PC-9 (cell line): ENCODE results near the gene KCNQ5. TPM values are rescaled to one million over a fixed set of nuclear protein-coding genes. Genes with fewer than 3 reads are reported as not detected.

ENCODE experiments used
- BruUV-seq: library from RNA; stranded (reverse); fragments of 400-500 nt; replicated peaks from 2 replicates; lab custom pipeline; 2021; lab: Mats Ljungman, UMichigan
- CTCF ChIA-PET: fragments of 300-600 bp; sonication (Branson Sonifier 250); formaldehyde crosslinking; loops from one replicate; lab custom pipeline; 2022; ENCODE audit warnings: antibody characterized with exemption; lab: Charles Lee
- POLR2A ChIA-PET: fragments of 300-600 bp; sonication (Branson Sonifier 250); formaldehyde crosslinking; loops from one replicate; lab custom pipeline; 2022; ENCODE audit warnings: antibody characterized with exemption; ENCODE audit not compliant: unreplicated experiment; lab: Charles Lee
- DNase-seq, 2 experiments: peaks; one replicate each; pipeline versions ENCODE4 v3.0.0 to v3.0.0-alpha.2; 2015 to 2022; ENCODE audit warnings: mixed read lengths in 1 of 2
- H2AFZ ChIP-seq: fragments of 200-600 bp; sonication (generic); 2 replicates; pipeline ENCODE4 v1.8.1; 2017; ENCODE audit warnings: antibody characterized with exemption
- H3F3A ChIP-seq: fragments of 200-600 bp; sonication (generic); 2 replicates; pipeline ENCODE4 v1.8.1; 2017; ENCODE audit warnings: antibody characterized with exemption, mild to moderate bottlenecking, low read depth; ENCODE audit not compliant: insufficient read depth
- H3K27ac ChIP-seq: fragments of 200-600 bp; sonication (generic); 2 replicates; pipeline ENCODE4 v1.6.1; 2016; ENCODE audit warnings: mixed run types
- H3K27me3 ChIP-seq: fragments of 200-600 bp; sonication (generic); 2 replicates; pipeline ENCODE4 v1.6.1; 2016; ENCODE audit warnings: low read depth, mixed run types; ENCODE audit not compliant: insufficient read depth
- H3K36me3 ChIP-seq: fragments of 200-600 bp; sonication (generic); 2 replicates; pipeline ENCODE4 v1.6.1; 2016; ENCODE audit warnings: low read depth, mixed run types
- H3K4me1 ChIP-seq: fragments of 200-600 bp; sonication (generic); replicated peaks from 2 replicates; pipeline ENCODE4 v1.6.1; 2016; ENCODE audit warnings: mixed run types; ENCODE audit not compliant: insufficient read depth
- H3K4me2 ChIP-seq: fragments of 200-600 bp; sonication (generic); 2 replicates; pipeline ENCODE4 v1.6.1; 2017; ENCODE audit warnings: mixed run types
- H3K4me3 ChIP-seq: fragments of 200-600 bp; sonication (generic); 2 replicates; pipeline ENCODE4 v1.6.1; 2016; ENCODE audit warnings: mixed run types
- H3K79me2 ChIP-seq: fragments of 200-600 bp; sonication (generic); 2 replicates; pipeline ENCODE4 v1.6.1; 2017; ENCODE audit warnings: low read depth, mixed run types
- H3K9me2 ChIP-seq: fragments of 200-600 bp; sonication (generic); 2 replicates; pipeline ENCODE4 v1.8.1; 2017; ENCODE audit warnings: mild to moderate bottlenecking; ENCODE audit not compliant: insufficient read depth
- H3K9me3 ChIP-seq: fragments of 200-600 bp; sonication (generic); 2 replicates; pipeline ENCODE4 v1.8.1; 2016; ENCODE audit warnings: low read depth; ENCODE audit not compliant: insufficient read depth
- H4K20me1 ChIP-seq: fragments of 200-600 bp; sonication (generic); 2 replicates; pipeline ENCODE4 v1.8.1; 2017; ENCODE audit not compliant: insufficient read depth
- EZH2 ChIP-seq: fragments of 200-600 bp; sonication (generic); IDR thresholded peaks from 2 replicates; pipeline ENCODE4 v1.8.0; 2017; ENCODE audit warnings: antibody characterized with exemption, low read depth
- intact Hi-C: fragments of 100-400 bp; cut with micrococcal nuclease; formaldehyde crosslinking; loops from one replicate; pipeline ENCODE4 v1.10.0; 2022; ENCODE audit not compliant: unreplicated experiment
- total RNA-seq: library from RNA; stranded (reverse); gene quantifications from 2 replicates; pipeline ENCODE4 v1.2.3, GENCODE V29; 2021
- TF ChIP-seq, protein P1 (sequence below): fragments of 200-600 bp; sonication (generic); conservative IDR thresholded peaks from 2 replicates; pipeline ENCODE4 v1.6.1; 2017; ENCODE audit warnings: mixed run types, antibody characterized with exemption, mild to moderate bottlenecking, moderate library complexity

The KCNQ5 gene
- total RNA-seq, 1 experiment from 2014 or later = 0.20 TPM

DNA sequence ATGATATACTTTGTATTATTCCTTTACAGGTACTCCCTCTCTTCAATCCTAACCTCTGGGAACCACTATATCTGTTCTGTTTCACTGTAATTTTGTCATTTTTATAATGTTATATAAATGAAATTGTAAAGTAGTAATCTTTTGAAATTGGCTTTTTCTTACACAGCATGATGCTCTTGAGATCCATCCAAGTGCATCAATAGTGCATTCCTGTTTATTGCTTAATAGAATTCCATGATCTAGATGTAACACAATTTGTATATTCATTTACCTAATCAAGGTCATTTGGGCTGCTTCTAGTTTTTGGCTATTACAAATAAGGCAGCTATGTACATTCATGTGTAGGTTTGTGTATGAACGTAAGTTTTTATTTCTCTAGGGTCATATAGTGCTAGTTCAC, 428.8 kb downstream of the KCNQ5 start:
- intact Hi-C loops = no loop called here
- H3K4me2 ChIP-seq = no peak overlapping the region
- H3K79me2 ChIP-seq = no peaks in the 10 kb centered on the region
- TF ChIP-seq, protein P1, sequence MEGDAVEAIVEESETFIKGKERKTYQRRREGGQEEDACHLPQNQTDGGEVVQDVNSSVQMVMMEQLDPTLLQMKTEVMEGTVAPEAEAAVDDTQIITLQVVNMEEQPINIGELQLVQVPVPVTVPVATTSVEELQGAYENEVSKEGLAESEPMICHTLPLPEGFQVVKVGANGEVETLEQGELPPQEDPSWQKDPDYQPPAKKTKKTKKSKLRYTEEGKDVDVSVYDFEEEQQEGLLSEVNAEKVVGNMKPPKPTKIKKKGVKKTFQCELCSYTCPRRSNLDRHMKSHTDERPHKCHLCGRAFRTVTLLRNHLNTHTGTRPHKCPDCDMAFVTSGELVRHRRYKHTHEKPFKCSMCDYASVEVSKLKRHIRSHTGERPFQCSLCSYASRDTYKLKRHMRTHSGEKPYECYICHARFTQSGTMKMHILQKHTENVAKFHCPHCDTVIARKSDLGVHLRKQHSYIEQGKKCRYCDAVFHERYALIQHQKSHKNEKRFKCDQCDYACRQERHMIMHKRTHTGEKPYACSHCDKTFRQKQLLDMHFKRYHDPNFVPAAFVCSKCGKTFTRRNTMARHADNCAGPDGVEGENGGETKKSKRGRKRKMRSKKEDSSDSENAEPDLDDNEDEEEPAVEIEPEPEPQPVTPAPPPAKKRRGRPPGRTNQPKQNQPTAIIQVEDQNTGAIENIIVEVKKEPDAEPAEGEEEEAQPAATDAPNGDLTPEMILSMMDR = no peak
- no peak for TF ChIP-seq EZH2
- no peaks in the 10 kb centered on the region for H3K4me1 ChIP-seq
- H4K20me1 ChIP-seq = no peaks in the 10 kb centered on the region
- H3K4me3 ChIP-seq = no peak overlapping the region
- BruUV-seq = no TSS peak
- no peaks in the 10 kb centered on the region for H3K27me3 ChIP-seq
- no peaks in the 10 kb centered on the region for H3K36me3 ChIP-seq
- no peak overlapping the region for H2AFZ ChIP-seq
- ChIA-PET CTCF (no interaction called here), POLR2A (no interaction called here)
- H3K9me2 ChIP-seq = no peaks in the 10 kb centered on the region
- no peak for DNase-seq
- no peak overlapping the region for H3K27ac ChIP-seq
- H3K9me3 ChIP-seq = no peaks in the 10 kb centered on the region
- no peaks in the 10 kb centered on the region for H3F3A ChIP-seq

DNA sequence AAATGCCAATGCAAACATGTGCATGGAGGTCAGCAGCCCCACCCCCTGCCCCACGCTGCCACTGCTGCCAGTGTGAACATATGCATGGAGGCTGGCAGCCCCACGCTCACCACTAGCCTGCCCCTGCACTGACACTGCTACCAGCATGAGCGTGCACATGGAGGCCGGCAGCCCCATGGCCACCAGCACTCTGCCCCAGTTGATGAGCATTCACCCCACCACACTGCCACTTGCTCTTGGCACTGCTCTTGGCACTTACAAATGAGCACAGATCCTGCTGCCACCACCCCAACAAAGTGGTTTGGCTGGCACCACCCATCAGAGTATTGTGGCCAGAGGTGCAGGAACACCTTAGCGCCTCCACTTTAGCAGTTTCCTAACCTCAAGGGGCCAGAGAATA, 429.3 kb downstream of the KCNQ5 start:
- Histone ChIP-seq H3K4me2 (no peak overlapping the region), H3K27me3 (no peaks in the 10 kb centered on the region), H3K79me2 (no peaks in the 10 kb centered on the region), H3K36me3 (no peaks in the 10 kb centered on the region), H3K4me1 (no peaks in the 10 kb centered on the region), H4K20me1 (no peaks in the 10 kb centered on the region), H3K9me2 (no peaks in the 10 kb centered on the region), H2AFZ (no peak overlapping the region), H3K27ac (no peak overlapping the region), H3K4me3 (no peak overlapping the region), H3F3A (no peaks in the 10 kb centered on the region), H3K9me3 (no peaks in the 10 kb centered on the region)
- intact Hi-C loops = no loop called here
- BruUV-seq = no TSS peak
- no peak for DNase-seq
- TF ChIP-seq, protein P1 = no peak
- no peak for TF ChIP-seq EZH2
- CTCF ChIA-PET = no interaction called here
- POLR2A ChIA-PET = no interaction called here

DNA sequence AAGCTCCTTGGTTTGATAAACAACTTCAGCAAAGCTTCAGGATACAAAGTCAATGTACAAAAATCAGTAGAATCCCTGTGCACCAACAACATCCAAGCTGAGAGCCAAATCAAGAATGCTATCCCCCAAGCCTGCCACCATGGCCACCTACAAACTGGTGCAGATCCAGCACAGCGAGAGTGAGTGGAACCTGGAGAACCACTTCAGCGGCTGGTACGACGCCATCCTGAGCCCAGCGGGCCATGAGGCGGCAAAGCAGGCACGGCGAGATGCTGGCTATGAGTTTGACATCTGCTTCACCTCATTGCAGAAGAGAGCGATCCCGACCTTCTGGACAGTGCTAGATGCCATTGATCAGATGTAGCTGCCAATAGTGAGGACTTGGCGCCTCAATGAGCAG, 433.1 kb downstream of the KCNQ5 start:
- ChIA-PET CTCF (no interaction called here), POLR2A (interaction anchor here (0.6 kb wide), 1 partner anchor 1010 kb away, joined by 3 read pairs; no protein-coding TSS in a partner anchor)
- TF ChIP-seq EZH2 = no peak
- TF ChIP-seq, protein P1 = no peak
- H3K27ac ChIP-seq = no peak overlapping the region
- no peaks in the 10 kb centered on the region for H4K20me1 ChIP-seq
- no peaks in the 10 kb centered on the region for H3K36me3 ChIP-seq
- H3K4me3 ChIP-seq = no peak overlapping the region
- BruUV-seq = no TSS peak
- no peaks in the 10 kb centered on the region for H3K4me1 ChIP-seq
- no peaks in the 10 kb centered on the region for H3K79me2 ChIP-seq
- DNase-seq = no peak
- no peak overlapping the region for H2AFZ ChIP-seq
- H3F3A ChIP-seq = no peaks in the 10 kb centered on the region
- intact Hi-C loops = no loop called here
- H3K4me2 ChIP-seq = no peak overlapping the region
- no peaks in the 10 kb centered on the region for H3K9me3 ChIP-seq
- 0 out of 2 replicates have a peak, but pooled peaks cover 9% of the 10 kb centered on the region for H3K9me2 ChIP-seq
- H3K27me3 ChIP-seq = no peaks in the 10 kb centered on the region
